HG03139 (cell line): ENCODE data around the gene RBFOX2.

Source experiments
- ATAC-seq: cut with Tn5 transposase; IDR thresholded peaks from one replicate; pipeline ENCODE4 v1.9.1; 2021; ENCODE audit not compliant: unreplicated experiment

Gene RBFOX2

GRCh38 chr22:35978201-35978600 is 50.4 kb downstream of the RBFOX2 start:
- ATAC-seq = no peak

GRCh38 chr22:35977136-35977535 is 51.5 kb downstream of the RBFOX2 start:
- ATAC-seq = no peak

DNA sequence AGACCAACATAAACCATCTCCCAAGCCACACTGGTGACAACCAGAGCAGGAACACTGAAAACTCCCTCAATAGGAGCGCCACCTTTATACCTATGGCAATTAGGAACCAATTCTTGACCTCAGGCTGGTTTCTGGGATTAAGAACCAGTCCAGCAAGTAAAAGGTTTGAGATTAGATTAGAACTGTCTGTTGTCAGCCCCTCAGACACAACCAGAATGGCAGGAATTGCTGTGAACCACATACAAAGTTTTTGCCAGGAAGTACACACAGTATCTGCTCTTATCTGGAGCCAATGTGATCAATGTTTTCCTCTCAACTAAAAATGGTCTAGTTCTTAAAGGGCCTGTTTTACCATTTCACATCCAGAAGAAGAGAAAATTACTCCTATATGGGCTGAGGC is 55.2 kb downstream of the RBFOX2 start:
- no peak for ATAC-seq

- ATAC-seq = no peak
Observed at GRCh38 chr22:35972559-35972958, 56.1 kb downstream of the RBFOX2 start.

DNA sequence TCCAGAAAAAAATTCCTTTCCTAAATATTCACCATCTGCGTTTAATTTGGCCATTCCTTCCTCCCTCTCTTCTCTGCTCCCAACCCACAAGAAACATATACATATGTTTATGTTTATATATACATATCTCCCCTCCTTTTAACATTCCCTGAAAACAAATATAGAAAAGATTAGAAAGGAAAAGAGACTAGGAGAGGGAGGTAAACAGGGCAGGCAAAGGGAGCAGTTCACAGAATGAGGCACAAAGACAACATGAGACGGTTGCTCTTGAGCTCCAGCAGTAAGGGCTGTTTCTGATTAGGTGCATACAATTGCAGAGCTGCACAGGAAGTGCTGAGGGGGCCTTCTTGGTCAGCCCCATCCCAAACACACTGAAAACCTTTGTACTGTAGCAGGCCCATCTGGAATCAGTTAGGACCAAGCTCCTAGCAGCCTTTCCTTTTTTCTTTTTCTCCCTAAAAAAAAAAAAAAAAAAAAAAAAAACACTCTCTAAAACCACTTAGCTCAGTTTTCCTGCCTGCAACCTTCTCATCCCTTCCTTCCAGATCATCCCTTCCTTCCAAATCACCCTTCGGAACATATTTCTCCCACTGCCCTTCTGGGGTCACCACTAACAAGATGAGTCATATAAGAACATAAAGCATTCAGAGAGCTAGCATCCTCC is 57.0 kb downstream of the RBFOX2 start:
- no peak for ATAC-seq

DNA sequence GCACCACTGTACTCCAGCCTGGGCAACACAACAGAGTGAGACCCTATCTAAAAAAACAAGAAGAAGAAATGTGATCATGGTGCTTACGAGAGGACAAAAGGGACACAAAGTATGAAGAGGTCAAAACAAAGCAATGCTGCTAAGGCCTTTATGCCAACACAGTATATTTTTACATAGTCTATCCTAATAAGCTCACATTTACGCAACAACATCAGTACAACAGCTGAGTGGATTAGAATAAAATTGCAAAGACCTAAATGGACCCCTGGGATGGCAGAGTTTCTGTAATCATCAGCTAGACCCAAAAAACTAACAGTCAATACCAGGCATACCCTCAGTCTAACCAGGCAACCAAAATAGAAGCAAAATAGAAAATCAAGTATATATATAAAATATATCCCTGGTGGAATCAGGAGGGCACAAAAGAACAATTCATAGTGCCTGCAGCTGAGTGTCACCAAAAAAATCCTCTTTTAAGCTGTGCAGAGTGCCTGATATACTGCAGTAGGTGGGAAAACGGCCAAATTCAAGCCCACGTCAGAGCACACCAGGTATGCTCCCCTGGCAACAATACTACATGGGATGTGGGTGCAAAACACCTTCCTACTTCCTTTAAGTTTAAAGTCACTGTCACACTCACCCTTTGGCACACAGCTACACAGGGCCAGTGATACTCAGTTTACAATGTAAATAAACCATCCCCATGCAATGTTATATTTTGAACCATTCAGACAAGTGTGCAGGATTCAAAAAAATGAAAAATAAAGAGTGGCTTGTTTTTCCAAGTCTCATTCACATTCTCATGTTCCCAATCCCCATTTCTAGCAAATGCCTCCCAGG is 57.8 kb downstream of the RBFOX2 start:
- ATAC-seq = no peak

DNA sequence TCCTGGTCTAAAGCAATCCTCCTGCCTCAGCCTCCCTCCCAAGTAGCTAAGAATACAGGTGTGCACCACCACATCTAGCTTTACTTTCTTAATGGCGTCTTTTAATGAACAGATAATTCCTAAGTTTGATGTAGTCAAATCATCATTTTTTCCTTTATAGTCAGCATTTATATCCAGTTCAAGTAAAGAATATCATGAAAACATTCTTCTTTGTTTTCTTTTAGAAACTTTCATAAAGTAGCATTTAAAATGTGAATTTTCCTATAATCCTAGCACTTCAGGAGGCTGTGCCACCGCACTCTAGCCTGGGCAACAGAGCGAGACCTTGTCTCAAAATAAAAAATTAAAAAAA is 61.6 kb downstream of the RBFOX2 start:
- ATAC-seq = no peak

DNA sequence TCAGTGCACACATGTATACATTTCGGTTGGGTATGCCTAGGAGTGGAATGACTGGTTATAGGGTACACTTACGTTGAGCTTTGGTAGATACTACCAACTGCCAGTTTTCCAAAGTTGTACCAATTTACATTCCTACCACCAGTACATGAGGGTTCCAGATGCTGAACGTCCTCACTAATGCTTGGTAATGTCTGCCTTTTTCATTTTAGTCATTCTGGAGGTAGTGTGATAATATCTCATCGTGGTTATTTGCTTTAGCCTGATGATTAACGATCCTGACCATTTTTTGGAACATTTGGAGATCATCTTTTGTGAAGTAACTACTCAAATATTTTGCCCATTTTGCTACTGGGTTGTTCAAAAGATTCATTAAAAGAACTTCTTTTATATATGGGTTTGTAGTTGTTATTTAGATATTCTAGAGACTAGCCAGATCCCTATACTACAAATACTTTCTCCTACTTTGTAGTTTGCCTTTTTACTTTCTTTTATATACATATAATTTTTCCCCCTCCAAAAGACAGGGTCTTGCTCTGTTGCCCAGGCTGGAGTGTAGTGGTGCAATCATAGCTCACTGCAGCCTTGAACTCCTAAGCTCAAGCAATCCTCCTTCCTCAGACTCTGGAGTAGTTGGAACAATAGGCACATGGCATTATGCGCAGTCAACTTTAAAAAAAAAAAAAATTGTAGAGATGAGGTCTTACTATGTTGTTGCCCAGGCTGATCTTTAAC is 62.1 kb downstream of the RBFOX2 start:
- no peak for ATAC-seq

GRCh38 chr22:35963237-35963810 is 65.3 kb downstream of the RBFOX2 start:
- no peak for ATAC-seq

GRCh38 chr22:35961480-35962295 is 66.9 kb downstream of the RBFOX2 start:
- no peak for ATAC-seq

DNA sequence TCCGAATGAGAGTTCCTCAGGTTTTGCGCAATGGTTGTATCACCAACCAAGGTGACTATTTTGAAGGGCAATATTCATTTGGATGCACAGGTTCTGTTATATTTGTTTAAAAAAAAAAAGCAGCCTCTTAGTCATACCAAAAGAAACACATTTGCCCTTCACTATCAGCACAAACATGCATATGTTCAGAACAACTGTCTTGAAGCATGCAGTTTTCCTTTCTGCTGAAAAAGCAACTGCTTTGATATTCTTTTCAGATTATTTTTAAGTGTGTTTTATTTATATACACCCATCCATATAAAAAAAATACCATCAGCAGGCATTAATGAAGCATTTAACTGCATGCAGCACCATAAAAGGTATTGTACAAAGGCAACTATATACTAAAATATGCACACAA is 67.8 kb downstream of the RBFOX2 start:
- ATAC-seq = no peak

DNA sequence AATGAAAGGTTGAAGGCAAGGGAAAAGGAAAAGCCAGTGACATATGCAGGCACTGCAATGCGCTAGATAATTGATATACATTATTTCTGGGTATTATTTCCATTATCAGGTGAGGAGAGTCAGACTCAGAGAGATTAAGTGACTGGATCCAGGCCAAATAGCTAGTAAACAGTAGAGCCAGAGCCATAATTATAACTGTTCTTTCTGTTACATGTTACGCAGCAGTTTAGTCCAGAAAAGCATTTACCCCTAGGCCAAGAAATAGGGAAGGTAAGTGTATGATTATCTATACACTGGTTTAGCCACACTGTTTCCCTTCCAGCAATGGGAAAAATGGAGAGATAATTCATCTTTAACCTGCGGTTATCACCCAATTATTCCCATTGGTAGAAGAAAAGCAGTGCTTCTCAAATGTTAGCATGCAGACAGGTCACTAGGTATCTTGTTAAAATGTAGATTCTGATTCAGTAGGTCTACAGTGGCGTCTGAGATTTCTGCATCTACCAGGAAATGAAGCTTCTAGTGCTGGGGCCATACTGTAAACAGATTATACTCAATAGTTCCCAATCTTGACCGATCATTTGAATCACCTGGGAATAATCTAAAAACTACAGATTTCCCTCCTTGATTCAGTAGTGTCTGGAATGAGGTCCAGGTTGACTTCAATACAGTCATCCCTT is 69.4 kb downstream of the RBFOX2 start:
- ATAC-seq = no peak

DNA sequence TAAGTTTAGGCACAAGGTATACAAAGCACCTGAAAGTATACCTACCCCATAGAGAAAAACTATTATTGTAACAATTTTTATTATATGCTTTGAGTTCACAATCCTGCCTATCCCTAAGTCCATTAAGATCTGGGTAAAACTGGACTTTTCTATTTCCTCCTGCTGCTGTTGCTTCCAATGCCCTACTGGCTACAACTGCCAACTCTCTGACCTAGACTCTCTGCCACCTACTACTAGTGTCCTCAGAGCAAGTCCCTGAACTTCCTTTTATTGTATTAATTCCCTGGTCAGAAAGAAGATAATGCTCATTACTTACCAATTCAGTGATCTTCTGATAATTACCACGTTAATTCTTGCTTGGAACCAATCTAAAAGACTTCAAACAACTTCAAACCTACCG is 70.3 kb downstream of the RBFOX2 start:
- no peak for ATAC-seq

GRCh38 chr22:35957589-35957988 is 71.0 kb downstream of the RBFOX2 start:
- no peak for ATAC-seq

GRCh38 chr22:35956850-35957249 is 71.8 kb downstream of the RBFOX2 start:
- no peak for ATAC-seq

- ATAC-seq = no peak
Observed at GRCh38 chr22:35955546-35955945, 73.1 kb downstream of the RBFOX2 start.

- ATAC-seq = no peak
Observed at GRCh38 chr22:35952576-35952975, 76.0 kb downstream of the RBFOX2 start.

DNA sequence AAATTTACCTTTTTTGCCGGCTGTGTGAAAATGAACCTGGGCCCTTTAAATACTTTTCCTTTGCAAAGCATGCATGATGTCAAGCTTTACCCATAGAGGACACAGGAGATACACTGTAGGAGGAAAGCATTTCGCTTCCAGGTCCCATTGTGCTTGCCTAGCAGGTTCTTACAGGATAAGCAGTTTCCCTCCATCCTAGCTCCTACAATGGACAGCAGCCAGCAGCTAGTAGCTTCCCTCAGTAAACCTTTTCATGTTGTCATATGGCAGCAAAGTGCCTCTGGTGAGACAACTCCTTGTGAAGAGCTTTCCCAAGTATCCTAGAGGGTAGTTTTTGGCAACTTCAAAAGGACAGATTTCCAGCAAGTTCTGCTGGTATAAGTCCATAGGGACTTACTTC is 78.4 kb downstream of the RBFOX2 start:
- no peak for ATAC-seq

DNA sequence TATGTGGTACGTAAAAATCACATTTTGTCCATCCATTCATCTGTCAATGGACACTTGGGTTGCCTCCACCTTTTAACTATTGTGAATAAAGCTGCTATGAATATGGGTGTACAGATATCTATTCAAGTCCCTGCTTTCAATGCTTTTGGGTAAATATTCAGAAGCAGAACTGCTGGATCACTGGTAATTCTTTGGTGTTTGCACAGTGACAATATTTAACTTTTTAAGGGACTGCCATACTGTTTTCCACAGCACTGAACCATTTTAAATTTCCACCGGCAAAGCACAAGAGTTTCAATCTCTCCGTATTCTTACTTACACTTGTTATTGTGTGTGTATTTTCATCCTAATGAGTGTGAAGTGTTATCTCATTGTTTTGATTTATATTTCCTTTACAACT is 79.4 kb downstream of the RBFOX2 start:
- no peak for ATAC-seq

DNA sequence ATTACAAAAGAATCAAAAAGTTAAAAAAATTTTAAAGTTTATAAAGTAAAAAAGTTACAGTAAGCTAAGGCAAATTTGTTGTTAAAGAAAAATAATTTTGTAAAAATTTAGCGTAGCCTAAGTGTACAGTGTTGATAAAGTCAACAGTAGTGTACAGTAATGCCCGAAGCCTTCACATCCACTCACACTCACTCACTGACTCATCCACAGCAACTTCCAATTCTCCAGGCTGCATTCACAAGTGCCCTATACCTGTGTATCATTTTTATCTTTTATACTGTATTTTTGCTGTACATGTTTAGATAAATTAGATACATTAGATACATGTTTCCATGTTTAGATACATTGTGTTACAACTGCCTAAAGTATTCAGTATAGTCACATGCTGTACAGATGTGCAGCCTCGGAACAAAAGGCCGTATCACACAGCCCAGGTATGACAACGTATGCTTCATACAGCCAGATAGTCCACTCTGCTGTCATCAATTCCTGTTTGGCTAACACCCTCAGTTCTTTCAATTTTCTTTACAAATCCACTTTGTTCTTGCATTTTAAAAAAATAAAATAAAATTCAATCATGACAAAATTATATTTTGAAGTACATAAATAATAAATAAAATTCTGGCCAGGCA is 80.7 kb downstream of the RBFOX2 start:
- ATAC-seq = no peak
